Fibroblast of skin of right quadriceps (primary cell): ENCODE data around the gene BUD23.
"Not testable (repeated sequence)": the region's sequence is repeated elsewhere in the genome, so short reads cannot be mapped to it uniquely, and the experiment has no call there.

Experiments used
- DNase-seq: peaks from one replicate; pipeline ENCODE4 v3.0.0-alpha.2; 2013

The BUD23 gene, protein sequence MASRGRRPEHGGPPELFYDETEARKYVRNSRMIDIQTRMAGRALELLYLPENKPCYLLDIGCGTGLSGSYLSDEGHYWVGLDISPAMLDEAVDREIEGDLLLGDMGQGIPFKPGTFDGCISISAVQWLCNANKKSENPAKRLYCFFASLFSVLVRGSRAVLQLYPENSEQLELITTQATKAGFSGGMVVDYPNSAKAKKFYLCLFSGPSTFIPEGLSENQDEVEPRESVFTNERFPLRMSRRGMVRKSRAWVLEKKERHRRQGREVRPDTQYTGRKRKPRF

DNA sequence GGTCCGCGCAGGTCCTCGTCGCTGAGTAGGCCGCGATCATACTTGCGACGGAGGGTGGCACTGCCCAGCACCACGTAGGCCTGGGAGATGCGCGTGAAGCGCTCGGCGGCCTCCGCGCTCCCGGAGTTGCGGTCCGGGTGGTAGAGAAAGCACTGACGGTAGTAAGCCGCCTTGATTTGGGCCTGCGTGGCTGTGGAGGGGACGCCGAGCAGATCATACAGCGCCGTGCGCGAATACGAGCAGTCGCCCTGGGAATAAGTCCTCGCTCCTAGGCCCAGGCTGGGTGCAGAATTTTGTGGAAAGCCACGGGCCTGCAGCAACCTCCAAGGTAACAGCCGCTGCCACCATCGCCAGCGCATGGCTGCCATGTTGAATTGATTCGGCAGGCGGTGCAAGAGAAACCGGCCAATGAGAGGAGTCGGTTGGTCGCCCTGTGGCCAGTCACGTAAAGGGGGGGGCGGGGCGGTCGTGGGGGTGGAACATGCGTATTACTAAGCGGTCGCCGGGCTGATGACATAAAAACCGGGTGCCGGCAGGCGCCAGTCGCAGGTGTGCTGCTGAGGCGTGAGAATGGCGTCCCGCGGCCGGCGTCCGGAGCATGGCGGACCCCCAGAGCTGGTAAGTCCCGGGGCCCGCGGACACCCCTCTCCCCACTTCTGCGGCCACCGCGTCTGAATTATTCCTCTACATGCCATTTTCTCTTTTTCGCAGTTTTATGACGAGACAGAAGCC is at the start of gene BUD23, which contains the start of gene DNAJC30:
Gene BUD23, plus strand, starts transcription at position 542 of the 732 bp plus-strand sequence. Its CDS starts 29 bp downstream, at position 571.
Gene DNAJC30, minus strand, starts transcription at position 398 of the 732 bp plus-strand sequence. Its CDS starts 30 bp downstream, at position 368.
- DNase-seq, result peak; percentile 94

DNA sequence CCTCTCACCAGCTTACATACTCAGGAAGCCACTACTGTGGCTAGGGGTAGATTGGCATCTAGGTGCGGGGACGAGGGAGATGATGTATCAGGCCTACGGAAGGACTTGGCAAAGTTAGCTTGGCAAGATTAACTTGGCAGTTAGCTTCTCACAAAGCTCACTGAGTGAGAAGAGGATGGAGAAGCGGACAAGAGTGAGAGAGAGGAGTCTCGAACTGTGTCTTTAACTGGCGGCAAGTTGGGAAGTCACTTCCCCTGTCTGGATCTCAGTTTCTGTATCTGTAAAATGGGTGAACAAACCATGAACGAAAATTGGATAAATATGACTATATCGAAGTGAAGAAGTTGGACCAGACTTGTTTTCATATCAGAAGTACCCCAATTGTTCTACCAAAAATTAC is 49.6 kb upstream of the BUD23 start:
- DNase-seq, result no peak

GRCh38 chr7:73635428-73636200 is 47.8 kb upstream of the BUD23 start:
- DNase-seq, result no peak

DNA sequence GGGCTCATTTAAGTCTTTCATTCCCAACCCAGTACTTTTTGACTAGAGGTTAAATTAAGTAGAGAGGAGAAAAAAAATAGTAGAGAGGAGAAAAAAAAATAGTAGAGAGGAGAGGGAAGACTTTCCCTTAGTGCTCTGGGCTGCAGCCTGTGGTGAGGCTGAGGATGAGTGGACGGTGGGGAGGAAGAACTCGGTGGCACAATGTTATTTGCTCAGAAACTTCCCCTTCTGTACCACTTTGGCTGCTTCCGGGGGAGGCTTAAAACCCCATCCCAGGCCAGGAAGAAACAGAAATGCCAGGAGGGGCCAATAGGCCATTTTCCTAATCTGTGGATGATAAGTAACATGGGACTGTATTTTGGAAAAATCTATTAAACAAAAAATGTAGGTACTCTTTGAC is 44.5 kb upstream of the BUD23 start:
- no peak for DNase-seq

DNA sequence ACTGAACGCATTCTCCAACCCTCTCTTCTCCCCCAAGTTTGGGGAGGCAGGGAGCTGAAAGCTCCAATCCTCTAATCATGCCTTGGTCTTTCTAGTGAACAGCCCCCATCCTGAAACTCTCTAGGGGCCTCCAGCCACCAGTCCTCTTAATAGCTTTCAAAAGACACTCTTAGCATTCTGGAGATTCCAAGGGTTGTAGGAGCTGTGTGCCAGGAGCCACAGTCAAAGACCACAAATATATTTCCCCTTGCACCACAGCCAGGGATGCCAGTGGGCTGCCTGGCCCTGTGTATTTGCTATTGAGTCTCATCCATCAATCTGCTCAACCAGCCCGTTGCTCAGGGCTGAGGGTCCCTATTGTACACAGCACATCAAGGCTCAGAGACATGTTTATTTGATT is 40.6 kb upstream of the BUD23 start:
- DNase-seq, result no peak

DNA sequence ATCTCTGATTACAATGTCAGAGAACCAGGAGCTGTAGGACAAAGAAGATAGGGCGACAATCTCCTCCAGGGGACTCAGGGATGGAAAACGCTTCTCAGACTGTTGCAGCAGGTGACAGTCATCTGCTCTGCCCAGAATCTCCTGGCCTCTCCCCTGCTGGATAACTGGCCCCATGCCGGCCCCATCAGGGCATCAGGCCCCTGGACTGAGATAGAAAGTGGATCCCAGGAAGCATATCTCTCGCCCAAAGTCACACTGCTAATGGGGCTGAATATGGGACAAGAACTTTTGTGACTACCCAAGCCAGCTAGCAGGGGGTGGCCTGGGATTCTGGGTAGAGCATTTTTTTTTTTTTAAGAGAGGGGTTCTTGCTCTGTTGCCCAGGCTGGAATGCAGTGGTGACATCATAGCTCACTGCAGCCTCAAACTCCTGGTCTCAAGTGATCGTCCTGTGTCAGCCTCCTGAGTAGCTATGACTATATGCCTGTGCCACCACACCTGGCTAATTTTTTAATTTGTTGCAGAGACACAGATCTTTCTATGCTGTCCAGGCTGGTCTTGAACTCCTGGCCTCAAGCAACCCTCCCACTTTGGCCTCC is 38.6 kb upstream of the BUD23 start:
- DNase-seq, result no peak

GRCh38 chr7:73645643-73646174 is 37.7 kb upstream of the BUD23 start:
- DNase-seq, result no peak

- DNase-seq, result no peak
Measured at GRCh38 chr7:73646785-73647724, 36.3 kb upstream of the BUD23 start.

- DNase-seq, result no peak
Measured at GRCh38 chr7:73647725-73648592, 35.4 kb upstream of the BUD23 start.

GRCh38 chr7:73648593-73649332 is 34.6 kb upstream of the BUD23 start:
- no peak for DNase-seq

- no peak for DNase-seq
Measured at GRCh38 chr7:73649576-73649975, 33.8 kb upstream of the BUD23 start.

GRCh38 chr7:73650524-73650923 is 32.9 kb upstream of the BUD23 start:
- DNase-seq, result no peak

GRCh38 chr7:73652541-73652949 is 30.9 kb upstream of the BUD23 start:
- no peak for DNase-seq

DNA sequence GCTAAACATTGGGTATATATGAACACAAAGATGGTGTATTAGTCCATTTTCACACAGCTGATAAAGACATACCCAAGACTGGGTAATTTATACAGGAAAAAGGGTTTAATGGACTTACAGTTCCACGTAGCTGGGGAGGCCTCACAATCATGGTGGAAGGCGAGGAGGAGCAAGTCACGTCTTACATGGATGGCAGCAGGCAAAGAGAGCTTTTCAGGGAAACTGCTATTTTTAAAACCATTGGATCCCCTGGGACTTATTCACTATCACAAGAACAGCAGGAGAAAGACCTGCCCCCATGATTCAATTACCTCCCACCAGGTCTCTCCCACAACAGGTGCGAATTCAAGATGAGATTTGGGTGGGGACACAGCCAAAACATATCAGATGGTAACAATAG is 28.1 kb upstream of the BUD23 start:
- not testable (repeated sequence) for DNase-seq

- no peak for DNase-seq
Measured at GRCh38 chr7:73659983-73660382, 23.4 kb upstream of the BUD23 start.

GRCh38 chr7:73660594-73660993 is 22.8 kb upstream of the BUD23 start:
- DNase-seq, result not testable (repeated sequence)

- DNase-seq, result no peak
Measured at GRCh38 chr7:73663033-73663432, 20.4 kb upstream of the BUD23 start.

GRCh38 chr7:73667344-73668102 is 15.9 kb upstream of the BUD23 start, which contains the start of gene VPS37D:
Gene VPS37D (plus strand): TSS chr7:73667831. CDS start chr7:73667959, 128 bp downstream.
- peak; percentile 87 for DNase-seq
